Stimulated activated CD4-positive, alpha-beta T cell treated with anti-CD3 and anti-CD28 coated beads, Interleukin-15, amount 100 ng/mL, for 1 hour (primary cell): Measurements from ENCODE around the gene WASHC3.
A peak's percentile ranks its signal among the peaks of the same experiment; 100 is the strongest.
"Not testable (repeated sequence)": the region's sequence is repeated elsewhere in the genome, so short reads cannot be mapped to it uniquely, and the experiment has no call there.

Experiments
- DNase-seq, 2 donors: peaks; one replicate each; pipeline ENCODE4 v3.0.0-alpha.2; 2020; ENCODE audit warnings: low read depth in 1 of 2, low spot score in 1 of 2

Gene WASHC3

DNA sequence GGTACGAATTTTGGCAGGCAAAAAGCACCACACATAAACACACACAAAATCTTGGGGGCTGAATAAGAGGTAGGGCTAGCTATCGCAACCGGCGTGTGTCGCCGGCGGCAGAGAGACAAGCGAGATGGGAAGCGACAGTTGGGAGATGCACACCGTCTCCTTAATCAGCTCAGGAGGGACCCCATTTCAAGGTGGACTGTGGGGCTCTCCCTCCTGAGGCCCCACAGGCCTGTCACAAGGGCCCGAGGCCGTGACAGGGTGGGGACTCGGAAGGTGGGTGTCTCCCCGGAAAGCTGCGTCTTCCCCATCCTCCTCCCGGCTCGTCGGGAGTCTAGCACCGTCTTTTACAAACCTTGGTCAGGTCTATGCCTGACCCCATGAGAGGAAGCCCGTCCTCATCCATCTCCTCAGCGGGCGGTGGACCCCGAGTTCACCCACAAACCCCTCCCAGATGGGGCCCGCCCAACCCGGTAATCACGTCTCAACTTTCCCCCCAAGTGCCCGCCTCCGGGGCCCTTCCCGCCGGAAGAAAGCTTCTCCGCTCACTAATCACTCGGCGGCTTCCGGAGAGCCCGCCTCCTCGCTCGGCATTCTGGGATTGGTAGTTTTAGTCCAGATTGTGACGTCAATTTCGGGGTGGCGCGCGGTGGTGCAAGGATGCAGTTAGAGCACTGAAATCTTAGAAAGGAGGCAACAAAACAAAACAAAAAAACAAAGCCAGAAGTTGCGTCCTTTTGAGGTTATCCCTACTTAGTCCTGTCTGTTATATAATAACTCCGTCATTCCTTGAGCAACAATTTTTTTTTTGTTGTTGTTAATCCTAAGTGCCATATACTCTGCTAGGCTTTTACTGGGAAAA, at the start of gene WASHC3:
Gene WASHC3 (minus strand): TSS at position 432 of the 859 bp plus-strand sequence. CDS start 29 bp downstream, at position 403.
- peak; percentile 84 to 89 for DNase-seq

DNA sequence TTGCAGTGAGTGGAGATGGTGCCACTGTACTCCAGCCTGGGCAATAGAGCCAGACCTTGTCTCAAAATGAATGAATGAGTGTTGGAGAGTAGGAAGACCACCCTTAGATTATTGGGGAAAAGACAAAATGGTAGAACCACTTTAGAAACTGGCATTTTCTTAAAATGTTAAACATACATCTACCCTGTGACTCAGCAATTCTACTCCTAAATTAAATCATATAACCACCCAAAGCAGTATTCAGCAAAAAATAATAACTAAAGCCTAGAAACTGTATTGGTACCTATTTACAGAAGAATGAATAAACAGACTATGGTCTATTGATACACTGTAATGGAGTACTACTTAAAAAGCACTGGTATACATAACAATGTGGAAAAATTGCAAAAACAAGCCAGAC, 49.0 kb upstream of the WASHC3 start:
- DNase-seq, result no peak

- no peak for DNase-seq
Observed at GRCh38 chr12:102107970-102108369, 46.2 kb upstream of the WASHC3 start.

GRCh38 chr12:102106905-102107304, 45.1 kb upstream of the WASHC3 start:
- DNase-seq, result no peak

GRCh38 chr12:102096855-102097254, 35.1 kb upstream of the WASHC3 start:
- no peak for DNase-seq

GRCh38 chr12:102095677-102096263, 34.0 kb upstream of the WASHC3 start:
- DNase-seq, result no peak

GRCh38 chr12:102093319-102093718, 31.5 kb upstream of the WASHC3 start:
- DNase-seq, result no peak

DNA sequence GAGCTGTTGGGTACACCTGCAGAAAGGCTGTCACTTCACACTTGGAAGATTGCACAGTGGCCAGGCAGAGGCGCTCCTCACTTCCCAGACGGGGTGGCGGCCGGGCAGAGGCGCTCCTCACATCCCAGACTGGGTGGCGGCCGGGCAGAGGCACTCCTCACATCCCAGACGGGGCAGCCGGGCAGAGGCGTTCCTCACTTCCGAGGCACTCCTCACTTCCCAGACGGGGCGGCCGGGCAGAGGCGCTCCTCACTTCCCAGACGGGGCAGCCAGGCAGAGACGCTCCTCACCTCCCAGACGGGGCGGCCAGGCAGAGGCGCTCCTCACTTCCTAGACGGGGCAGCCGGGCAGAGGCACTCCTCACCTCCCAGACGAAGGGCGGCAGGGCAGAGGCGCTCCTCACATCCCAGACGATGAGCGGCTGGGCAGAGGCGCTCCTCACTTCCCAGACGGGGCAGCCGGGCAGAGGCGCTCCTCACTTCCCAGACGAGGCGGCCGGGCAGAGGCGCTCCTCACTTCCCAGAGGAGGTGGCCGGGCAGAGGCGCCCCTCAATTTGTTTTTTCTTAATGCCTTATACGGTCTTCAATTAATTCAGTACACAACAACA, 27.5 kb upstream of the WASHC3 start:
- not testable (repeated sequence) for DNase-seq

GRCh38 chr12:102080842-102081241, 19.1 kb upstream of the WASHC3 start:
- DNase-seq, result no peak

- not testable (repeated sequence) for DNase-seq
Observed at GRCh38 chr12:102072092-102072491, 10.3 kb upstream of the WASHC3 start.

DNA sequence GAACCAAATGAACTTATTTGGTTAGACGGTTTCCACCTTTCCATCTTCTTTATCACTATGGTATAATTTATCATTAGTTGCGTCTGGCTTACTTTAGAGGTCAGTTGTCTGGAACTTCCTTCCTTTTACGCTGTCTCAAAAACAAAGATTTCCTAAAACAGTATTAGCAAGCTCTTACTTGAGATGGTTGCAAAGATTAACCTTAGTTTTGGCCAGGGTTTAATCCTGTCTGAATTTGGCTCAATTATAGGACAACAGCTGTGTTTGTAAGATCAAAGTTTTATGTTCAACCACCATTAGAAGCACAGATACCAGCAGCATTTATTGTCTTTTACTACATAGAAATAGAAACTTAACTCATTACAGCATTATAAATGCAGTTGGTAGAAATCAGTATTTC, 7.9 kb upstream of the WASHC3 start:
- no peak for DNase-seq

- no peak for DNase-seq
Observed at GRCh38 chr12:102067574-102068258, 5.9 kb upstream of the WASHC3 start.

GRCh38 chr12:102064476-102064875, 2.7 kb upstream of the WASHC3 start:
- no peak for DNase-seq

- DNase-seq, result no peak
Observed at GRCh38 chr12:102063069-102063468, 1.3 kb upstream of the WASHC3 start.

DNA sequence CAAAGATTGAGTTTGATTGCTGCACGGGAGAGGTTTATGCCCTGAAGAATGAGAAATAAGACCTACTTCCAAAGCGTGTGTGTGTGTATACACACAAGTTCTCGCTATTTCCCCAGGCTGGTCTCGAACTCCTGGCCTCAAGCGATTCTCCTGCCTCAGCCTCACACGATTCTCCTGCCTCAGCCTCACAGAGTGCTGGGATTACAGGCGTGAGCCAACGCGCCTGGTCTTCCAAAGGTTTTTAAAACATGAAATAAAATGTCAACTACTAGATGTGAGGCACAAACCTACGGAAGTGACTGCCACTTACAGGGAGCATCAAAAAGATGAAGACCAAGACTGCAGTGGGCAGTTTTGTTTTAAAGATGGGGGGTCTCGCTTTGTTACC, 622 bp upstream of the WASHC3 start:
- DNase-seq, result no peak

DNA sequence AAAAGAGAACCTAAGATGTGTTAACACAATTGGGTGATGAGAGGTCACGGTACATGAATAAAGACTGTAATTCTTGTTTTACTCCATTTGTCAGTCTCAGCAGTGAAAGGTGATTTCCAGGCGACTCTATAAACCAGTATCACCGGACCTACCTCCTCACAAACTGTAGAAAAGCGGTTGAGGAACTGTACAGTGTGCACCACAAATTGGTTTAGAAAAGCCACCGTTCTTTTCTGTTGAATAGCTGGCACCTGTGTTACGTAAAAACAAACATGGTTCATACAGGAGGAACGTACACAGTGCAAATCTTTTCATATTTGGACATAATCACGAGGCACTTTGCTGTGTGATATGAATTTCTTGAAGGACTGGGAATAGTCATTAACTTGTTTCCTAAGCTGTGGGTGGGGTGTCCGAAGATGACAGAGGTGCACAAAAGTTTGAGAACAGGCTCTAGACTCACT, 663 bp downstream of the WASHC3 start:
- no peak for DNase-seq

GRCh38 chr12:102059343-102059742, 2.4 kb downstream of the WASHC3 start:
- no peak for DNase-seq

- DNase-seq, result no peak
Observed at GRCh38 chr12:102054345-102054744, 7.4 kb downstream of the WASHC3 start.

DNA sequence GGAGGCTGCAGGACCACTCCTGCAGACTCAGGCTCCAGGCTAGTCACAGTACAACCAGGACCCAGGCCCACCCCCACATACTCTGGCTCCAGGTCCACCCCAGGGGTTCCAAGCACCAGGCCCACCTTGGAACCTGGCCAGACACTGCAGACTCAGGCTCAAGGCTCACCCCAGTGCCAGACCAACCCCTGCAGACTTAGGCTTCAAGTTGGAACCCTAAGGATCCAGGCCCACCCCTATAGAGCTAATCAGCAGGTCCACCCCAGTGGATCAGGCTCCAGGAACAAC, 8.8 kb downstream of the WASHC3 start:
- DNase-seq, result no peak

DNA sequence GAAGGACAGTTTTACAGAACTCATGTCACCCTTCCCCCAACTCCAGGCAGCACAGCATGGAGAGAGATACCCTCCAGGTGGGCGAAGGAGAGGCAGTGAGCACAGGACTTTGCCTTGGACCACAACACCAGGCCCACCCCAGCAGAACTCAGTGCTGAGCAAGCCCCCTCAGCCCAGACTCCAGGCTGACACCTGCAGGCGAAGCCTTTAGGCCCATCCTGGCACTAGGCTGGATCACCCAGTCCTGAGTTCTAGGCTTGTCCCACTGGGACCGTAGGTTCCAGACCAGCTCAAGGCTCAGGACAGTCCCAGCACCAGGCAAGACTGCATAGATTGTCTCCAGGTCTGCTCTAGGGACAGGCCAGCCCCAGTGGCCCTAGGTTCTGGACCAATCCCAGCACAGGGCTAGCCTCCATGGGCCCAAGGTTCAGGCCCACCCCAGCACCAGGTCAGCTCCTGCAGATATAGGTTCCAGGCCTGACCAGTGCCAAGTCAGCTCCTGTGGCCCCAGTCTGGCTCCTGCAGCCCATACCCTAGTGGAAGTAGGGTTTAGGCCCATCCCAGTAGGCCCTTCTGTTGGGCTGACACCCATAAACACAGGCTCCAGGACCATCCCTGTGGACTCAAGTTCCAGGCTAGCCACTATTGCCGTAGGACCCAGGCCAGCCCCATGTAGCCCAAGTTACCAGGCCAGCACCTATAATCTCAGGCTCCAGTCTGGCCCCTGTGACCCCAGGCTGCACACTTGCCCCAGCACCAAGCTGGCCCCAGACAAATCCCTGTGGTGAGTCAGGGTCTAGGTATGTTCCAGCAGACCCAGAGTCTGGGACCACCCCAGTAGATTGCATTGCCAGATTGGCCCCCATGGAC, 9.4 kb downstream of the WASHC3 start:
- DNase-seq, result no peak

DNA sequence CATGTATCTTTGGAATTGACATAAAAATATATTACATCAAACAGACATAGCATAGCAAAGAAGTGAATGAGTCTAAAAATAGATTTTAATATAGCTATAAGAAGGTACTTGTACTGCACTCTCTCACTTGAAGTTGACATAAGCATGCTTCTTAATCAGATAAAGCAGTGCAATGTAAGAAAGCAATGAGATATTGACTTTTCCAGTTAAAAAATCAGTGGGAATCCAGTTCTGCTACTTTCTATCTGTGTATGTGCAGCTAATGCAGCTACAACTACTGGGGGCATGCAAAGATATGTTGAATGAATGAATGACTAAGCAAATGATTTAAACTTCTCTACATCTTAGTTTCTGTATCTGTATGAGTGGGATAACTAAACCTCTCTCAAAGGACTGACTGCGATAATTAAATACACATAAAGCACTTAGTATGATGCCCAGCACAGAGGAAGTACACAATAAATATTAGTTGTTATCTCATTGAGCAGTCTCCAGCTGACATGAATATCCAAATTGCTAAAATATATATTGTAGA, 10.3 kb downstream of the WASHC3 start:
- no peak for DNase-seq
